Liver (tissue), 9 donors: Measurements from ENCODE around the gene CFAP77. TPM values are rescaled to one million over a fixed set of nuclear protein-coding genes. Genes with fewer than 3 reads are reported as not detected.

Experiments used
- DNase-seq: peaks from one replicate; pipeline ENCODE4 v3.0.0-alpha.2; 2017; ENCODE audit warnings: low spot score
- H3K27ac ChIP-seq, 2 donors: one replicate each; pipeline ENCODE4 v1.7.0; 2013; ENCODE audit warnings: inconsistent platforms in 2 of 2, low read length in 2 of 2, control low read depth in 1 of 2, low read depth in 1 of 2, mild to moderate bottlenecking in 1 of 2
- H3K27me3 ChIP-seq, 4 donors: one replicate each; pipeline versions ENCODE4 v1.6.1 to v1.7.0; 2013; ENCODE audit warnings: low read length in 3 of 4, inconsistent platforms in 1 of 4, mild to moderate bottlenecking in 1 of 4, moderate library complexity in 1 of 4; ENCODE audit not compliant: control insufficient read depth in 4 of 4, insufficient read depth in 4 of 4
- H3K36me3 ChIP-seq, 4 donors: one replicate each; pipeline versions ENCODE4 v1.6.1 to v1.7.0; 2013; ENCODE audit warnings: low read length in 3 of 4, mild to moderate bottlenecking in 3 of 4, low read depth in 1 of 4, moderate library complexity in 1 of 4; ENCODE audit not compliant: control insufficient read depth in 4 of 4, insufficient read depth in 3 of 4
- H3K4me1 ChIP-seq, 4 donors: one replicate each; pipeline versions ENCODE4 v1.6.1 to v1.7.0; 2013; ENCODE audit warnings: low read length in 3 of 4, mild to moderate bottlenecking in 3 of 4, moderate library complexity in 1 of 4; ENCODE audit not compliant: control insufficient read depth in 4 of 4, insufficient read depth in 4 of 4
- H3K4me3 ChIP-seq, 3 donors: one replicate each; pipeline versions ENCODE4 v1.6.1 to v1.7.0; 2013; ENCODE audit warnings: low read length in 3 of 3, control low read depth in 1 of 3, low read depth in 1 of 3, mild to moderate bottlenecking in 1 of 3
- H3K9ac ChIP-seq, 2 donors: one replicate each; pipeline ENCODE4 v1.7.0; 2013; ENCODE audit warnings: low read length in 2 of 2, mild to moderate bottlenecking in 2 of 2, moderate library complexity in 2 of 2, control low read depth in 1 of 2, low read depth in 1 of 2
- H3K9me3 ChIP-seq, 4 donors: one replicate each; pipeline versions ENCODE4 v1.6.1 to v1.7.0; 2013; ENCODE audit warnings: low read length in 3 of 4; ENCODE audit not compliant: control insufficient read depth in 4 of 4
- ATF3 ChIP-seq: IDR thresholded peaks from 2 replicates; pipeline ENCODE4 v1.6.1; 2016; ENCODE audit warnings: antibody characterized with exemption
- CTCF ChIP-seq: fragments of 150-350 bp; IDR thresholded peaks from 2 replicates; pipeline ENCODE4 v1.5.1; 2017; ENCODE audit warnings: improper control_type of control experiment, low read depth, low read length; ENCODE audit not compliant: missing input control
- EGR1 ChIP-seq, 2 donors: IDR thresholded peaks; 2 replicates each; pipeline ENCODE4 v1.6.1; 2016 to 2018; ENCODE audit warnings: antibody characterized with exemption in 2 of 2, low read depth in 2 of 2
- FOXA1 ChIP-seq: IDR thresholded peaks from 2 replicates; pipeline ENCODE4 v1.6.1; 2016; ENCODE audit warnings: antibody characterized with exemption
- FOXA2 ChIP-seq: IDR thresholded peaks from 2 replicates; pipeline ENCODE4 v1.6.1; 2016; ENCODE audit warnings: antibody characterized with exemption
- GABPA ChIP-seq, 2 donors: IDR thresholded peaks in 1 of 2; conservative IDR thresholded peaks in 1 of 2; 2 replicates each; pipeline ENCODE4 v1.6.1; 2016; ENCODE audit warnings: antibody characterized with exemption in 2 of 2, mild to moderate bottlenecking in 1 of 2, moderate library complexity in 1 of 2
- HNF4A ChIP-seq, 2 donors: conservative IDR thresholded peaks; 2 replicates each; pipeline ENCODE4 v1.6.1; 2016; ENCODE audit warnings: antibody characterized with exemption in 2 of 2, mild to moderate bottlenecking in 2 of 2
- HNF4G ChIP-seq: IDR thresholded peaks from 2 replicates; pipeline ENCODE4 v1.6.1; 2016; ENCODE audit warnings: antibody characterized with exemption
- JUND ChIP-seq, 2 donors: IDR thresholded peaks; 2 replicates each; pipeline ENCODE4 v1.6.1; 2016; ENCODE audit warnings: antibody characterized with exemption in 2 of 2
- MAX ChIP-seq: IDR thresholded peaks from 2 replicates; pipeline ENCODE4 v1.6.1; 2016; ENCODE audit warnings: antibody characterized with exemption
- NR2F2 ChIP-seq: IDR thresholded peaks from 2 replicates; pipeline ENCODE4 v1.6.1; 2016; ENCODE audit warnings: antibody characterized with exemption
- RAD21 ChIP-seq, 2 donors: IDR thresholded peaks; 2 replicates each; pipeline ENCODE4 v1.6.1; 2016; ENCODE audit warnings: antibody characterized with exemption in 2 of 2, mild to moderate bottlenecking in 2 of 2
- REST ChIP-seq: IDR thresholded peaks from 2 replicates; pipeline ENCODE4 v1.6.1; 2016; ENCODE audit warnings: antibody characterized with exemption, mild to moderate bottlenecking
- RXRA ChIP-seq, 2 donors: IDR thresholded peaks; 2 replicates each; pipeline ENCODE4 v1.6.1; 2017 to 2018; ENCODE audit warnings: antibody characterized with exemption in 2 of 2, mild to moderate bottlenecking in 1 of 2
- SP1 ChIP-seq: IDR thresholded peaks from 2 replicates; pipeline ENCODE4 v1.6.1; 2018; ENCODE audit warnings: antibody characterized with exemption, mild to moderate bottlenecking
- TAF1 ChIP-seq: conservative IDR thresholded peaks from 2 replicates; pipeline ENCODE4 v1.6.1; 2016; ENCODE audit warnings: antibody characterized with exemption, mild to moderate bottlenecking
- YY1 ChIP-seq: IDR thresholded peaks from 2 replicates; pipeline ENCODE4 v1.6.1; 2016; ENCODE audit warnings: antibody characterized with exemption, mild to moderate bottlenecking
- ZBTB33 ChIP-seq: IDR thresholded peaks from 2 replicates; pipeline ENCODE4 v1.6.1; 2016; ENCODE audit warnings: antibody characterized with exemption
- WGBS: extraction: QIAGEN DNeasy Blood & Tissue Kit; methylation state at CpG from one replicate; pipeline ENCODE4 v1.1.7; 2013; 5-methylcytosine and 5-hydroxymethylcytosine counted together
- polyA plus RNA-seq, 2 donors: library from polyadenylated mRNA; stranded (reverse) in 1 of 2; unstranded in 1 of 2; fragments of 200-250 nt in 1 of 2; fragments of >200 nt in 1 of 2; fragmentation: Nextera tagmentation in 1 of 2; extraction: Ambion mirVana in 1 of 2; gene quantifications; one replicate each; pipeline versions ENCODE4 v1.2.1 to v1.2.3, GENCODE V29; 2013 to 2015
- total RNA-seq, 2 donors: library from RNA; depleted of rRNA; stranded (reverse); fragments of >200 nt; gene quantifications; one replicate each; pipeline ENCODE4 v1.2.3, GENCODE V29; 2014
- donor health status: healthy.
- donor health status: healthy.
- donor health status: healthy.
- donor health status: healthy.
- donor health status: healthy.

Gene CFAP77
- total and polyA plus RNA-seq, 4 donors: not detected

GRCh38 chr9:132585954-132586829, 176.2 kb downstream of the CFAP77 start:
- WGBS: 8% methylated on average over 42 of the region's 42 CpGs
- Histone ChIP-seq H3K4me1 (peaks cover 0 to 13% (median 6%) of the 10 kb centered on the region in 4 donors), H3K27me3 (peaks cover 9 to 49% (median 26%) of the 10 kb centered on the region in 4 donors), H3K9me3 (no peaks in the 10 kb centered on the region), H3K9ac (no peak overlapping the region), H3K4me3 (no peak overlapping the region), H3K27ac (no peak overlapping the region), H3K36me3 (no peaks in the 10 kb centered on the region)
- TF ChIP-seq GABPA (IDR thresholded peaks at IDR 0.05 in 1 of 2, conservative IDR thresholded peaks at IDR 0.05 in 1 of 2): no peak
- no peak for TF ChIP-seq MAX
- TF ChIP-seq ATF3: no peak
- DNase-seq: no peak

GRCh38 chr9:132586830-132587591, 177.0 kb downstream of the CFAP77 start:
- H3K4me1 ChIP-seq: peaks cover 0 to 8% (median 2%) of the 10 kb centered on the region in 4 donors
- 4% methylated on average over 74 of the region's 74 CpGs for WGBS
- peaks cover 9 to 50% (median 23%) of the 10 kb centered on the region in 4 donors for H3K27me3 ChIP-seq
- DNase-seq: no peak
- no peaks in the 10 kb centered on the region for H3K9me3 ChIP-seq
- TF ChIP-seq RAD21 (IDR thresholded peaks at IDR 0.05) (no peak), FOXA1 (no peak), HNF4G (no peak), YY1 (no peak), CTCF (no peak), EGR1 (IDR thresholded peaks at IDR 0.05; ENCODE audit: low read depth in 2 of 2) (no peak), FOXA2 (no peak), HNF4A (conservative IDR thresholded peaks at IDR 0.05) (no peak), SP1 (no peak), JUND (IDR thresholded peaks at IDR 0.05) (no peak), MAX (no peak), RXRA (IDR thresholded peaks at IDR 0.05) (no peak), NR2F2 (no peak), REST (no peak), ATF3 (no peak), GABPA (IDR thresholded peaks at IDR 0.05 in 1 of 2, conservative IDR thresholded peaks at IDR 0.05 in 1 of 2) (no peak), ZBTB33 (no peak), TAF1 (no peak)
- H3K36me3 ChIP-seq: no peaks in the 10 kb centered on the region
- no peak overlapping the region for H3K27ac ChIP-seq
- H3K9ac ChIP-seq: no peak overlapping the region
- H3K4me3 ChIP-seq: no peak overlapping the region
